GM12873 (cell line): Measurements from ENCODE around the gene EIF4H.
A peak's percentile ranks its signal among the peaks of the same experiment; 100 is the strongest.

Experiments
- CTCF ChIP-seq: IDR thresholded peaks from 2 replicates; pipeline ENCODE4 v1.5.1; 2012; ENCODE audit warnings: low read depth, mild to moderate bottlenecking, moderate library complexity, low read length, control low read depth; ENCODE audit not compliant: insufficient read depth; ENCODE audit errors: missing control alignments

EIF4H gene

GRCh38 chr7:74183142-74183541 is 9.0 kb downstream of the EIF4H start:
- no peak for TF ChIP-seq CTCF

GRCh38 chr7:74183653-74184450 is 9.7 kb downstream of the EIF4H start:
- TF ChIP-seq CTCF, result peak; percentile 47

GRCh38 chr7:74185016-74185415 is 10.9 kb downstream of the EIF4H start:
- TF ChIP-seq CTCF, result no peak

- no peak for TF ChIP-seq CTCF
These were observed 11.5 kb downstream of the EIF4H start for GRCh38 chr7:74185636-74186035.

- TF ChIP-seq CTCF, result no peak
These were observed 13.9 kb downstream of the EIF4H start for GRCh38 chr7:74187915-74188675.

DNA sequence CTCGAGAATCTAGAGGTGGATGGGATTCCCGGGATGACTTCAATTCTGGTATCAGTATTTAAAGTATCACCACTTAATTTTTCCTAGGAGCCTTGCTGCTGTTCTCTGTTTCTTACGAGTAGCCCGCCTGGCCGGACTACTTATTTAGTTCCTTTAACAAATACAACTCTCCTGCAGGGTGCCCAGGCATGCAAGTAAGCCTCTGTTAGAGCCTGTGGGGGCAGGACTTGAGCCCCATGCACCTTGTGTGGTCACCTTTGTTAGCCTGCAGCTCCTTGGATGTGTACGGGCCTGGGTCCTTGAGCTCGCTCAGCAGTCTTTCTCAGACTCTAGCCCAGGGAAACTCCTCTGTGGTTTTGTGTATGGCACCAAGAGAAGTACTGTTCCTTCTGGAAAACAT is 16.1 kb downstream of the EIF4H start:
- no peak for TF ChIP-seq CTCF

- TF ChIP-seq CTCF, result no peak
These were observed 17.1 kb downstream of the EIF4H start for GRCh38 chr7:74191231-74191630.
